Natural killer cell (primary cell): ENCODE measurements around the gene C11orf21. TPM values are rescaled to one million over a fixed set of nuclear protein-coding genes. Genes with fewer than 3 reads are reported as not detected.

Experiments
- ATAC-seq, 3 donors: fragments of 150-1000 bp in 2 of 3; fragments of 200-7000 bp in 1 of 3; cut with Tn5 transposase; 1 replicate in 1 of 3; 2 replicates in 2 of 3; pipeline ENCODE4 v1.10.0; 2021; ENCODE audit warnings: mild to moderate bottlenecking in 2 of 3, moderate library complexity in 2 of 3
- DNase-seq, 2 donors: peaks; one replicate each; pipeline versions ENCODE4 v3.0.0 to v3.0.0-alpha.2; 2013 to 2021; ENCODE audit warnings: mixed read lengths in 1 of 2
- H3K27ac ChIP-seq: one replicate; pipeline ENCODE4 v1.5.1; 2013; ENCODE audit warnings: mild to moderate bottlenecking, low read length
- H3K27me3 ChIP-seq: one replicate; pipeline ENCODE4 v1.6.1; 2013; ENCODE audit warnings: low read length; ENCODE audit not compliant: control insufficient read depth, insufficient read depth
- H3K36me3 ChIP-seq: one replicate; pipeline ENCODE4 v1.6.1; 2013; ENCODE audit warnings: low read length; ENCODE audit not compliant: control insufficient read depth, insufficient read depth
- H3K4me1 ChIP-seq: one replicate; pipeline ENCODE4 v1.6.1; 2013; ENCODE audit warnings: low read length; ENCODE audit not compliant: control insufficient read depth, insufficient read depth
- H3K4me3 ChIP-seq: one replicate; pipeline ENCODE4 v1.5.1; 2013; ENCODE audit warnings: low read length
- H3K9me3 ChIP-seq: one replicate; pipeline ENCODE4 v1.6.1; 2013; ENCODE audit warnings: low read length; ENCODE audit not compliant: control insufficient read depth, insufficient read depth
- H3K27ac Mint-ChIP-seq, 2 donors: one replicate each; pipeline ENCODE4 v1.8.0; 2022; ENCODE audit warnings: mild to moderate bottlenecking in 2 of 2, mixed read lengths in 2 of 2, moderate library complexity in 1 of 2
- H3K27me3 Mint-ChIP-seq, 2 donors: one replicate each; pipeline ENCODE4 v1.8.0; 2022; ENCODE audit warnings: low read depth in 2 of 2, mixed read lengths in 2 of 2
- H3K36me3 Mint-ChIP-seq: one replicate; pipeline ENCODE4 v1.8.0; 2022; ENCODE audit warnings: mixed read lengths
- H3K4me1 Mint-ChIP-seq, 2 donors: one replicate each; pipeline ENCODE4 v1.8.0; 2022; ENCODE audit warnings: mixed read lengths in 2 of 2
- H3K4me3 Mint-ChIP-seq: one replicate; pipeline ENCODE4 v1.8.0; 2022; ENCODE audit warnings: mild to moderate bottlenecking, moderate library complexity, mixed read lengths
- H3K9me3 Mint-ChIP-seq, 2 donors: one replicate each; pipeline ENCODE4 v1.8.0; 2022; ENCODE audit warnings: mixed read lengths in 2 of 2
- CTCF ChIP-seq: fragments of 200-600 bp; IDR thresholded peaks from one replicate; pipeline ENCODE4 v1.8.0; 2022; ENCODE audit warnings: antibody characterized with exemption
- WGBS: methylation state at CpG from one replicate; pipeline ENCODE4 v1.1.7; 2013; ENCODE audit warnings: missing lambda C conversion rate; ENCODE audit not compliant: insufficient coverage; 5-methylcytosine and 5-hydroxymethylcytosine counted together
- intact Hi-C: fragments of 100-400 bp; cut with micrococcal nuclease; formaldehyde crosslinking; loops from one replicate; pipeline ENCODE4 v1.14.2; 2022
- total RNA-seq, 4 donors: library from RNA; stranded (reverse); fragments of 120-200 nt in 1 of 4; gene quantifications; one replicate each; pipeline versions ENCODE4 v1.2.3 to v1.2.4, GENCODE V29; 2013 to 2022

The C11orf21 gene
- total RNA-seq, 3 donors from 2014 or later (not counting 1 experiment from before 2014, with no cell fraction given), result 227 to 325 (median 237) TPM

DNA sequence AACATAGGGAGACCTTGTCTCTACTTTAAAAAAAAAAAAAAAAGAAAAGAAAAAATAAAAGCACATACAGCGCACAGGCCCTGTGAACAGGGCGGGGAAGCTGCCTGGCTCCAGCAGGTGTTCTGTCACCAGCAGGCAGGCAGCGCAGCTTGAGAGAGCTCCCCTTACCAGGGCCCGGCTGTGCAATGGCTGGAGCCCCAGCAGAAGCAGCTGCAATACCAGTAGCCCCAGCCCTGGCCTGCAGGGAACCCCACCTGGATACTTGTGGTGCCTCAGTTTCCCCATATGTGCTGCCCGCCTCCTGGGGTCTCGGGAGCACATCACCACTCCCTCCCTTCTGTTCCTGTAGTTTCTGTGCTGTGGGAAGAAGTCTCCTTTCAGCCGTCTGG is 12.4 kb upstream of the C11orf21 start:
- Histone ChIP-seq H3K36me3 (no peaks in the 10 kb centered on the region), H3K4me3 (no peak overlapping the region), H3K4me1 (peaks cover 61% of the 10 kb centered on the region), H3K9me3 (no peaks in the 10 kb centered on the region), H3K27ac (no peak overlapping the region), H3K27me3 (no peaks in the 10 kb centered on the region)
- no peaks in the 10 kb centered on the region for H3K36me3 Mint-ChIP-seq
- ATAC-seq (no peak), DNase-seq (peak in 1 of 2 donors; percentile 13)
- H3K4me3 Mint-ChIP-seq, result no peak overlapping the region
- intact Hi-C loops, result no loop called here
- H3K9me3 Mint-ChIP-seq, result no peaks in the 10 kb centered on the region
- 92% methylated on average over 5 of the region's 7 CpGs for WGBS
- no peak overlapping the region for H3K27ac Mint-ChIP-seq
- peaks cover 15 to 53% of the 10 kb centered on the region in 2 donors for H3K4me1 Mint-ChIP-seq
- no peak for TF ChIP-seq CTCF
- no peaks in the 10 kb centered on the region for H3K27me3 Mint-ChIP-seq

- H3K27ac ChIP-seq, result no peak overlapping the region
- no peak overlapping the region for H3K4me3 ChIP-seq
- H3K4me1 ChIP-seq, result peaks cover 61% of the 10 kb centered on the region
- peaks cover 14 to 52% of the 10 kb centered on the region in 2 donors for H3K4me1 Mint-ChIP-seq
- no peak for TF ChIP-seq CTCF
- no peak overlapping the region for H3K4me3 Mint-ChIP-seq
- no peaks in the 10 kb centered on the region for H3K36me3 ChIP-seq
- no peaks in the 10 kb centered on the region for H3K9me3 ChIP-seq
- no peaks in the 10 kb centered on the region for H3K36me3 Mint-ChIP-seq
- DNase-seq (no peak), ATAC-seq (no peak)
- WGBS, result 92% methylated on average over 34 of the region's 34 CpGs
- H3K27ac Mint-ChIP-seq, result peak overlapping the region in 1 of 2 donors; percentile 82
- intact Hi-C loops, result no loop called here
- H3K9me3 Mint-ChIP-seq, result no peaks in the 10 kb centered on the region
- H3K27me3 Mint-ChIP-seq, result no peaks in the 10 kb centered on the region
- H3K27me3 ChIP-seq, result no peaks in the 10 kb centered on the region
Observed at GRCh38 chr11:2313051-2313951, 11.6 kb upstream of the C11orf21 start.

DNA sequence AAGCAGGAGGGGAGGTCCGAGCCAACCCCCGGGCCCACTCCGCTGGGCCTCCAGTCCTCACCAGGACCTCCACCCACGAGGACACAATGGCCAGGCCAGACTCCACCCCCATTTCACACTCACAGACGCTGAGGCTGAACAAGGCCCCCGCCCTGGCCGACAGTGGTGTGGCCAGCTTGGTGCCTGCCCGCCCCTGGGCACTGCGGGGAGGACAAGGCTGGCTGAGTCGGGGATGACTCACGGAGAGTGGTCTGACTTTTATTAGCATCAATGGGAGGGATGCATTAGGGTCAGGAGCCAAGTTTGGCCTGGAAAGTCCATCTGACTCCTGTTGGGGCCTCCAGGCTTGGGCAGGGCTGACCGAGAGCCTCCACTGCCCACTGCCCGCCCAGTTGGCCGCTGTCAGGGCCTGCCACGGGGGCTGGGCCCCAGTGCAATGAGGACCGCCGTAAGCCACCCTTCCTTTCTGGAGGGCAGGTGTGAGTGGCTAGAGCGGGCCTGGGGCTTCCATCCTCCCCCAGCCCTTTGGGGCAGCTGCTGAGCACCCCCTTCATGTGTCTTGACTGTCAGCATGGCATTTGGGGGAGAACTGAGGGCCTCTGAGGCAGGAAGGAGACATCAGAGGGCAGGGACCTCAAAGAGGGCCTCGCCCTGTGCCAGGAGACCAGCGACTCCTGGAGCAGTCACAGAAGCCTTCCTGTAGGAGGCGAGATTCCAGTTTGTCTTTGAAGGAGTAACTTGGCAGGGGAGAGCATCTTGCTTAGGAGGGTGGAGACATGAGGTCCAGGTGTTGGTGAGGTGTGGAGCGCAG is 10.7 kb upstream of the C11orf21 start:
- Mint-ChIP-seq H3K27me3 (no peaks in the 10 kb centered on the region), H3K36me3 (no peaks in the 10 kb centered on the region), H3K9me3 (no peaks in the 10 kb centered on the region), H3K4me3 (no peak overlapping the region), H3K27ac (peak overlapping the region in 1 of 2 donors; percentile 82), H3K4me1 (peaks cover 7 to 49% of the 10 kb centered on the region in 2 donors)
- H3K27me3 ChIP-seq, result no peaks in the 10 kb centered on the region
- no peak overlapping the region for H3K27ac ChIP-seq
- ATAC-seq (no peak), DNase-seq (no peak)
- H3K4me1 ChIP-seq, result peaks cover 59% of the 10 kb centered on the region
- TF ChIP-seq CTCF, result no peak
- no peak overlapping the region for H3K4me3 ChIP-seq
- 81% methylated on average over 19 of the region's 22 CpGs for WGBS
- intact Hi-C loops, result no loop called here
- H3K36me3 ChIP-seq, result no peaks in the 10 kb centered on the region
- H3K9me3 ChIP-seq, result no peaks in the 10 kb centered on the region
